Keratinocyte (primary cell): ENCODE measurements around the gene BAHD1. TPM values are rescaled to one million over a fixed set of nuclear protein-coding genes. Genes with fewer than 3 reads are reported as not detected.

Experiments used
- DNase-seq: peaks from one replicate; pipeline ENCODE4 v3.0.0-alpha.2; 2011; ENCODE audit warnings: low read depth, missing footprints, low spot score
- FAIRE-seq: peaks from 2 replicates; lab custom pipeline; 2011; peaks lifted over from hg19 to GRCh38; lab: Jason Lieb, UNC
- H2AFZ ChIP-seq: 2 replicates; pipeline ENCODE4 v1.6.0; 2012; ENCODE audit warnings: low read length, control low read depth, inconsistent platforms; ENCODE audit not compliant: control insufficient read depth
- H3K27ac ChIP-seq: 2 replicates; pipeline ENCODE4 v1.5.1; 2011; ENCODE audit warnings: low read length; ENCODE audit not compliant: control insufficient read depth, insufficient read depth
- H3K27me3 ChIP-seq: 3 replicates; pipeline ENCODE4 v1.6.0; 2011; ENCODE audit warnings: low read length; ENCODE audit not compliant: control insufficient read depth, insufficient read depth; ENCODE audit errors: extremely low read depth
- H3K36me3 ChIP-seq, 2 experiments: 2 replicates in 1 of 2; 3 replicates in 1 of 2; pipeline ENCODE4 v1.5.1; 2011; ENCODE audit warnings: low read length in 2 of 2, mild to moderate bottlenecking in 1 of 2; ENCODE audit not compliant: control insufficient read depth in 2 of 2, insufficient read depth in 2 of 2; ENCODE audit errors: extremely low read depth in 1 of 2
- H3K4me1 ChIP-seq: 3 replicates; pipeline ENCODE4 v1.5.1; 2011; ENCODE audit warnings: low read length; ENCODE audit not compliant: control insufficient read depth, insufficient read depth; ENCODE audit errors: extremely low read depth
- H3K4me2 ChIP-seq: 3 replicates; pipeline ENCODE4 v1.6.0; 2011; ENCODE audit warnings: low read depth, low read length; ENCODE audit not compliant: control insufficient read depth, insufficient read depth; ENCODE audit errors: extremely low read depth
- H3K4me3 ChIP-seq, 3 experiments: fragments of 200-600 bp in 1 of 3; sonication (generic) in 1 of 3; 2 replicates in 2 of 3; 3 replicates in 1 of 3; pipeline ENCODE4 v1.5.1; 2011 to 2016; ENCODE audit warnings: low read length in 3 of 3, mild to moderate bottlenecking in 3 of 3, control low read depth in 2 of 3, inconsistent platforms in 1 of 3, low read depth in 1 of 3, mixed read lengths in 1 of 3, mixed run types in 1 of 3, moderate library complexity in 1 of 3; ENCODE audit not compliant: control insufficient read depth in 2 of 3, insufficient read depth in 2 of 3; ENCODE audit errors: extremely low read depth in 1 of 3
- H3K79me2 ChIP-seq: 2 replicates; pipeline ENCODE4 v1.6.0; 2012; ENCODE audit warnings: low read length; ENCODE audit not compliant: control insufficient read depth, insufficient read depth
- H3K9ac ChIP-seq: 3 replicates; pipeline ENCODE4 v1.6.0; 2011; ENCODE audit warnings: low read length; ENCODE audit not compliant: control insufficient read depth, insufficient read depth; ENCODE audit errors: extremely low read depth
- H3K9me1 ChIP-seq: 3 replicates; pipeline ENCODE4 v1.6.0; 2011; ENCODE audit warnings: low read length; ENCODE audit not compliant: control insufficient read depth, insufficient read depth; ENCODE audit errors: extremely low read depth
- H3K9me3 ChIP-seq: 2 replicates; pipeline ENCODE4 v1.5.1; 2012; ENCODE audit warnings: low read depth, low read length; ENCODE audit not compliant: control insufficient read depth
- H4K20me1 ChIP-seq: 3 replicates; pipeline ENCODE4 v1.6.0; 2011; ENCODE audit warnings: low read length; ENCODE audit not compliant: control insufficient read depth, insufficient read depth; ENCODE audit errors: extremely low read depth
- EZH2 ChIP-seq: IDR thresholded peaks from one replicate; pipeline ENCODE4 v1.6.1; 2012; ENCODE audit warnings: inconsistent platforms, mild to moderate bottlenecking, low read length, moderate library complexity
- dilution Hi-C: fragments of 300-500 bp; cut with MboI; formaldehyde crosslinking; loops from one replicate; pipeline ENCODE4 v1.7.0; 2020; ENCODE audit warnings: low sequenced_read_pairs; ENCODE audit not compliant: extremely low pct_ligation_motif_present
- polyA plus RNA-seq, 5 experiments: library from polyadenylated mRNA; depleted of rRNA in 3 of 5; stranded (reverse) in 3 of 5; stranded (forward) in 1 of 5; unstranded in 1 of 5; fragments of >200 nt; gene quantifications; 1 replicate in 1 of 5; 2 replicates in 3 of 5; 3 replicates in 1 of 5; pipeline versions ENCODE4 v1.2.1 to v1.2.3, GENCODE V29; 2011 to 2012; ENCODE audit warnings: missing spikeins in 2 of 5, low read depth in 1 of 5, low replicate concordance in 1 of 5
- TF ChIP-seq, protein P1 (sequence below), 3 experiments: IDR thresholded peaks in 1 of 3; conservative IDR thresholded peaks in 1 of 3; optimal IDR thresholded peaks in 1 of 3; 2 replicates in 2 of 3; 3 replicates in 1 of 3; pipeline versions ENCODE3 to v1.5.1; 2011; ENCODE audit warnings: low read length in 3 of 3, mild to moderate bottlenecking in 3 of 3, moderate library complexity in 2 of 3, control low read depth in 1 of 3, inconsistent platforms in 1 of 3; ENCODE audit not compliant: insufficient read depth in 2 of 3; ENCODE audit errors: extremely low read depth in 1 of 3

The BAHD1 gene
- polyA plus RNA-seq, 1 donor (not counting 4 experiments of a cell fraction or from before 2014, with no cell fraction given), result 4.8 TPM

GRCh38 chr15:40410476-40410875, 30.3 kb upstream of the BAHD1 start:
- TF ChIP-seq, protein P1, sequence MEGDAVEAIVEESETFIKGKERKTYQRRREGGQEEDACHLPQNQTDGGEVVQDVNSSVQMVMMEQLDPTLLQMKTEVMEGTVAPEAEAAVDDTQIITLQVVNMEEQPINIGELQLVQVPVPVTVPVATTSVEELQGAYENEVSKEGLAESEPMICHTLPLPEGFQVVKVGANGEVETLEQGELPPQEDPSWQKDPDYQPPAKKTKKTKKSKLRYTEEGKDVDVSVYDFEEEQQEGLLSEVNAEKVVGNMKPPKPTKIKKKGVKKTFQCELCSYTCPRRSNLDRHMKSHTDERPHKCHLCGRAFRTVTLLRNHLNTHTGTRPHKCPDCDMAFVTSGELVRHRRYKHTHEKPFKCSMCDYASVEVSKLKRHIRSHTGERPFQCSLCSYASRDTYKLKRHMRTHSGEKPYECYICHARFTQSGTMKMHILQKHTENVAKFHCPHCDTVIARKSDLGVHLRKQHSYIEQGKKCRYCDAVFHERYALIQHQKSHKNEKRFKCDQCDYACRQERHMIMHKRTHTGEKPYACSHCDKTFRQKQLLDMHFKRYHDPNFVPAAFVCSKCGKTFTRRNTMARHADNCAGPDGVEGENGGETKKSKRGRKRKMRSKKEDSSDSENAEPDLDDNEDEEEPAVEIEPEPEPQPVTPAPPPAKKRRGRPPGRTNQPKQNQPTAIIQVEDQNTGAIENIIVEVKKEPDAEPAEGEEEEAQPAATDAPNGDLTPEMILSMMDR (optimal IDR thresholded peaks at IDR 0.05 in 1 of 3, IDR thresholded peaks at IDR 0.05 in 1 of 3, conservative IDR thresholded peaks at IDR 0.05 in 1 of 3; ENCODE audit: extremely low read depth in 1 of 3, insufficient read depth in 2 of 3, low read length in 3 of 3), result no peak
- TF ChIP-seq EZH2, result no peak
- H2AFZ ChIP-seq, result no peak overlapping the region
- H3K9me3 ChIP-seq, result no peaks in the 10 kb centered on the region
- dilution Hi-C loops, result no loop called here
- no peak for DNase-seq
- H3K4me1 ChIP-seq, result peaks cover 1% of the 10 kb centered on the region
- H3K36me3 ChIP-seq, result peaks cover 10 to 16% of the 10 kb centered on the region in 2 experiments
- H3K9ac ChIP-seq, result no peak overlapping the region
- H3K4me2 ChIP-seq, result no peak overlapping the region
- H3K9me1 ChIP-seq, result no peaks in the 10 kb centered on the region
- no peaks in the 10 kb centered on the region for H4K20me1 ChIP-seq
- no peak for FAIRE-seq
- no peak overlapping the region for H3K4me3 ChIP-seq
- no peaks in the 10 kb centered on the region for H3K79me2 ChIP-seq
- H3K27ac ChIP-seq, result no peak overlapping the region
- no peaks in the 10 kb centered on the region for H3K27me3 ChIP-seq

- TF ChIP-seq, protein P1 (optimal IDR thresholded peaks at IDR 0.05 in 1 of 3, IDR thresholded peaks at IDR 0.05 in 1 of 3, conservative IDR thresholded peaks at IDR 0.05 in 1 of 3; ENCODE audit: extremely low read depth in 1 of 3, insufficient read depth in 2 of 3, low read length in 3 of 3), result no peak
- TF ChIP-seq EZH2, result no peak
- H3K27me3 ChIP-seq, result no peaks in the 10 kb centered on the region
- no peak overlapping the region for H3K4me2 ChIP-seq
- no peak overlapping the region for H2AFZ ChIP-seq
- H3K9ac ChIP-seq, result no peak overlapping the region
- DNase-seq (no peak), FAIRE-seq (no peak)
- H3K79me2 ChIP-seq, result no peaks in the 10 kb centered on the region
- no peaks in the 10 kb centered on the region for H4K20me1 ChIP-seq
- H3K4me1 ChIP-seq, result no peaks in the 10 kb centered on the region
- dilution Hi-C loops, result no loop called here
- peaks cover 13 to 20% of the 10 kb centered on the region in 2 experiments for H3K36me3 ChIP-seq
- H3K9me1 ChIP-seq, result no peaks in the 10 kb centered on the region
- no peaks in the 10 kb centered on the region for H3K9me3 ChIP-seq
- no peak overlapping the region for H3K4me3 ChIP-seq
- H3K27ac ChIP-seq, result no peak overlapping the region
These were observed 28.5 kb upstream of the BAHD1 start for GRCh38 chr15:40412095-40412759.
